ENCODE measurements around the gene KLHL40.

The KLHL40 gene

GRCh38 chr3:42666577-42666998 lies 18.7 kb upstream of the KLHL40 start:
- no peak for TF ChIP-seq CTCF (conservative IDR thresholded peaks at IDR 0.05)
- no peak for TF ChIP-seq ZFX (IDR thresholded peaks at IDR 0.05)
- H3K27ac ChIP-seq: no peak overlapping the region

- no peak overlapping the region for H3K27ac ChIP-seq
- no peak for TF ChIP-seq CTCF (conservative IDR thresholded peaks at IDR 0.05)
- TF ChIP-seq ZFX (IDR thresholded peaks at IDR 0.05): no peak
Observed at GRCh38 chr3:42667096-42667522, 18.2 kb upstream of the KLHL40 start.

- TF ChIP-seq ZFX (IDR thresholded peaks at IDR 0.05) (no peak), CTCF (conservative IDR thresholded peaks at IDR 0.05) (no peak)
- H3K27ac ChIP-seq: no peak overlapping the region
Observed at GRCh38 chr3:42667523-42668412, 17.6 kb upstream of the KLHL40 start.

GRCh38 chr3:42668413-42668760 lies 16.9 kb upstream of the KLHL40 start:
- no peak for TF ChIP-seq ZFX (IDR thresholded peaks at IDR 0.05)
- TF ChIP-seq CTCF (conservative IDR thresholded peaks at IDR 0.05): no peak
- no peak overlapping the region for H3K27ac ChIP-seq

GRCh38 chr3:42668793-42669217 lies 16.5 kb upstream of the KLHL40 start:
- no peak for TF ChIP-seq ZFX (IDR thresholded peaks at IDR 0.05)
- TF ChIP-seq CTCF (conservative IDR thresholded peaks at IDR 0.05): no peak
- no peak overlapping the region for H3K27ac ChIP-seq

- H3K27ac ChIP-seq: no peak overlapping the region
- TF ChIP-seq ZFX (IDR thresholded peaks at IDR 0.05) (no peak), CTCF (conservative IDR thresholded peaks at IDR 0.05) (no peak)
Observed at GRCh38 chr3:42670051-42670576, 15.2 kb upstream of the KLHL40 start.

- H3K27ac ChIP-seq: no peak overlapping the region
- TF ChIP-seq ZFX (IDR thresholded peaks at IDR 0.05) (no peak), CTCF (conservative IDR thresholded peaks at IDR 0.05) (no peak)
Observed at GRCh38 chr3:42670670-42671069, 14.7 kb upstream of the KLHL40 start.

All from C4-2B (cell line).